BLaER1 treated with 17β-estradiol and CSF1 and Interleukin-3, amounts not matched to agents 10 nM and 100 nM (cell line): ENCODE data around the gene KNG1.
"Not testable (repeated sequence)": the region's sequence is repeated elsewhere in the genome, so short reads cannot be mapped to it uniquely, and the experiment has no call there.

Experiments
- H3K27ac ChIP-seq, 11 experiments: shearing (Covaris generic); formaldehyde crosslinking; 2 replicates each; pipeline ENCODE4 v1.8.1; 2022
- H3K27me3 ChIP-seq, 11 experiments: shearing (Covaris generic); formaldehyde crosslinking; 2 replicates each; pipeline ENCODE4 v1.8.1; 2022
- H3K36me3 ChIP-seq, 11 experiments: shearing (Covaris generic); formaldehyde crosslinking; 2 replicates each; pipeline ENCODE4 v1.8.1; 2022
- H3K4me1 ChIP-seq, 10 experiments: shearing (Covaris generic); formaldehyde crosslinking; 2 replicates each; pipeline ENCODE4 v1.8.1; 2022
- H3K4me2 ChIP-seq, 11 experiments: shearing (Covaris generic); formaldehyde crosslinking; 2 replicates each; pipeline ENCODE4 v1.8.1; 2022
- H3K4me3 ChIP-seq, 10 experiments: shearing (Covaris generic); formaldehyde crosslinking; 2 replicates each; pipeline ENCODE4 v1.8.1; 2022
- H3K9ac ChIP-seq, 11 experiments: shearing (Covaris generic); formaldehyde crosslinking; 2 replicates each; pipeline ENCODE4 v1.8.1; 2022
- H3K9me3 ChIP-seq, 11 experiments: shearing (Covaris generic); formaldehyde crosslinking; replicated peaks in 1 of 11; 2 replicates each; pipeline ENCODE4 v1.8.1; 2022
- H4K20me1 ChIP-seq, 11 experiments: shearing (Covaris generic); formaldehyde crosslinking; 2 replicates each; pipeline ENCODE4 v1.8.1; 2022
- Cebpa-rat ChIP-seq, 11 experiments: shearing (Covaris generic); IDR thresholded peaks; 2 replicates each; pipeline ENCODE4 v1.8.1; 2022

Gene KNG1

GRCh38 chr3:186717039-186717457, at the start of gene KNG1:
KNG1 (plus strand) TSS chr3:186717359; CDS start chr3:186717543, 184 bp downstream.
- Histone ChIP-seq H3K4me1 (no peaks in the 10 kb centered on the region), H3K36me3 (no peaks in the 10 kb centered on the region), H4K20me1 (no peaks in the 10 kb centered on the region), H3K4me3 (no peak within 1 kb of the TSS), H3K27ac (no peak within 1 kb of the TSS), H3K27me3 (no peaks in the 10 kb centered on the region), H3K9ac (no peak within 1 kb of the TSS), H3K4me2 (no peak within 1 kb of the TSS), H3K9me3 (no peaks in the 10 kb centered on the region)
- TF ChIP-seq Cebpa-rat (IDR thresholded peaks at IDR 0.05) = no peak

- Histone ChIP-seq H3K36me3 (no peaks in the 10 kb centered on the region), H3K27ac (no peak overlapping the region), H3K4me3 (no peak overlapping the region), H3K27me3 (no peaks in the 10 kb centered on the region), H3K9me3 (no peaks in the 10 kb centered on the region), H3K9ac (no peak overlapping the region), H3K4me1 (no peaks in the 10 kb centered on the region), H4K20me1 (no peaks in the 10 kb centered on the region), H3K4me2 (no peak overlapping the region)
- no peak for TF ChIP-seq Cebpa-rat (IDR thresholded peaks at IDR 0.05)
Observed at GRCh38 chr3:186668426-186668825, 48.7 kb upstream of the KNG1 start.

GRCh38 chr3:186669378-186670084, 47.6 kb upstream of the KNG1 start:
- no peak overlapping the region for H3K4me3 ChIP-seq
- no peaks in the 10 kb centered on the region for H3K4me1 ChIP-seq
- H3K36me3 ChIP-seq = no peaks in the 10 kb centered on the region
- peak in 3 of 11 experiments; percentile 7 to 18 (median 11); a peak in 1 of 22 replicates for TF ChIP-seq Cebpa-rat (IDR thresholded peaks at IDR 0.05)
- no peak overlapping the region for H3K27ac ChIP-seq
- no peaks in the 10 kb centered on the region for H4K20me1 ChIP-seq
- no peaks in the 10 kb centered on the region for H3K27me3 ChIP-seq
- H3K9me3 ChIP-seq = no peaks in the 10 kb centered on the region
- H3K4me2 ChIP-seq = no peak overlapping the region
- H3K9ac ChIP-seq = no peak overlapping the region

GRCh38 chr3:186670155-186670554, 47.0 kb upstream of the KNG1 start:
- H3K9ac ChIP-seq = no peak overlapping the region
- no peaks in the 10 kb centered on the region for H3K27me3 ChIP-seq
- H3K36me3 ChIP-seq = no peaks in the 10 kb centered on the region
- H3K27ac ChIP-seq = no peak overlapping the region
- no peak overlapping the region for H3K4me2 ChIP-seq
- TF ChIP-seq Cebpa-rat (IDR thresholded peaks at IDR 0.05) = no peak
- H3K4me3 ChIP-seq = no peak overlapping the region
- H3K9me3 ChIP-seq = no peaks in the 10 kb centered on the region
- H4K20me1 ChIP-seq = no peaks in the 10 kb centered on the region
- H3K4me1 ChIP-seq = no peaks in the 10 kb centered on the region

GRCh38 chr3:186671051-186671450, 46.1 kb upstream of the KNG1 start:
- no peaks in the 10 kb centered on the region for H4K20me1 ChIP-seq
- H3K4me3 ChIP-seq = no peak overlapping the region
- H3K9me3 ChIP-seq = no peaks in the 10 kb centered on the region
- no peaks in the 10 kb centered on the region for H3K36me3 ChIP-seq
- H3K4me2 ChIP-seq = no peak overlapping the region
- no peak overlapping the region for H3K27ac ChIP-seq
- no peak overlapping the region for H3K9ac ChIP-seq
- H3K4me1 ChIP-seq = no peaks in the 10 kb centered on the region
- H3K27me3 ChIP-seq = no peaks in the 10 kb centered on the region
- no peak for TF ChIP-seq Cebpa-rat (IDR thresholded peaks at IDR 0.05)

GRCh38 chr3:186678604-186679003, 38.6 kb upstream of the KNG1 start:
- H3K36me3 ChIP-seq = no peaks in the 10 kb centered on the region
- no peak for TF ChIP-seq Cebpa-rat (IDR thresholded peaks at IDR 0.05)
- H4K20me1 ChIP-seq = no peaks in the 10 kb centered on the region
- H3K4me1 ChIP-seq = no peaks in the 10 kb centered on the region
- H3K9me3 ChIP-seq = 0 out of 22 replicates have a peak, but pooled peaks cover 0 to 3% (median 0%) of the 10 kb centered on the region in 11 experiments
- no peak overlapping the region for H3K9ac ChIP-seq
- H3K4me2 ChIP-seq = no peak overlapping the region
- no peak overlapping the region for H3K27ac ChIP-seq
- no peak overlapping the region for H3K4me3 ChIP-seq
- H3K27me3 ChIP-seq = no peaks in the 10 kb centered on the region

- Histone ChIP-seq H3K36me3 (no peaks in the 10 kb centered on the region), H3K9ac (no peak overlapping the region), H3K27me3 (no peaks in the 10 kb centered on the region)
Observed at GRCh38 chr3:186679151-186679550, 38.0 kb upstream of the KNG1 start.

GRCh38 chr3:186680869-186681268, 36.3 kb upstream of the KNG1 start:
- Histone ChIP-seq H3K9ac (no peak overlapping the region), H3K36me3 (no peaks in the 10 kb centered on the region), H3K4me2 (no peak overlapping the region; a peak in 1 of 22 replicates), H3K27me3 (no peaks in the 10 kb centered on the region), H3K4me3 (no peak overlapping the region), H3K9me3 (peaks cover 10 to 22% (median 15%) of the 10 kb centered on the region in 11 experiments; a peak in 20 of 22 replicates), H3K27ac (no peak overlapping the region), H3K4me1 (no peaks in the 10 kb centered on the region), H4K20me1 (no peaks in the 10 kb centered on the region)
- TF ChIP-seq Cebpa-rat (IDR thresholded peaks at IDR 0.05) = no peak

More at GRCh38 chr3:186679151-186679550, 38.0 kb upstream of the KNG1 start:
- TF ChIP-seq Cebpa-rat (IDR thresholded peaks at IDR 0.05) = no peak
- Histone ChIP-seq H3K4me3 (no peak overlapping the region), H4K20me1 (no peaks in the 10 kb centered on the region), H3K9me3 (0 out of 22 replicates have a peak, but pooled peaks cover 0 to 5% (median 1%) of the 10 kb centered on the region in 11 experiments), H3K4me1 (no peaks in the 10 kb centered on the region), H3K4me2 (no peak overlapping the region), H3K27ac (no peak overlapping the region)

- Histone ChIP-seq H3K9ac (no peak overlapping the region), H3K9me3 (peaks cover 11 to 25% (median 18%) of the 10 kb centered on the region in 11 experiments; a peak in 20 of 22 replicates), H3K27me3 (no peaks in the 10 kb centered on the region), H3K4me3 (no peak overlapping the region), H3K36me3 (no peaks in the 10 kb centered on the region), H3K4me2 (no peak overlapping the region), H3K4me1 (no peaks in the 10 kb centered on the region), H4K20me1 (no peaks in the 10 kb centered on the region), H3K27ac (no peak overlapping the region)
- TF ChIP-seq Cebpa-rat (IDR thresholded peaks at IDR 0.05) = no peak
Observed at GRCh38 chr3:186682812-186683211, 34.3 kb upstream of the KNG1 start.

GRCh38 chr3:186683979-186684378, 33.2 kb upstream of the KNG1 start:
- no peaks in the 10 kb centered on the region for H3K36me3 ChIP-seq
- H4K20me1 ChIP-seq = no peaks in the 10 kb centered on the region
- H3K4me2 ChIP-seq = no peak overlapping the region
- H3K4me3 ChIP-seq = no peak overlapping the region
- TF ChIP-seq Cebpa-rat (IDR thresholded peaks at IDR 0.05) = no peak
- H3K4me1 ChIP-seq = no peaks in the 10 kb centered on the region
- no peak overlapping the region for H3K9ac ChIP-seq
- H3K27ac ChIP-seq = no peak overlapping the region
- H3K27me3 ChIP-seq = no peaks in the 10 kb centered on the region
- H3K9me3 ChIP-seq = peaks cover 11 to 25% (median 18%) of the 10 kb centered on the region in 11 experiments; a peak in 20 of 22 replicates

- peaks cover 11 to 25% (median 18%) of the 10 kb centered on the region in 11 experiments; a peak in 20 of 22 replicates for H3K9me3 ChIP-seq
- not testable (repeated sequence) for H3K4me3 ChIP-seq, H3K9ac ChIP-seq, H3K4me1 ChIP-seq, H3K36me3 ChIP-seq, H3K27me3 ChIP-seq, H3K27ac ChIP-seq, H3K4me2 ChIP-seq, H4K20me1 ChIP-seq
Observed at GRCh38 chr3:186686475-186686874, 30.7 kb upstream of the KNG1 start.
